Stimulated activated naive CD8-positive, alpha-beta T cell treated with anti-CD3 and anti-CD28 coated beads, Interleukin-15, amount 100 ng/mL, for 72 hours (primary cell): ENCODE data around the gene FAM20C.
A peak's percentile ranks its signal among the peaks of the same experiment; 100 is the strongest.
"Not testable (repeated sequence)": the region's sequence is repeated elsewhere in the genome, so short reads cannot be mapped to it uniquely, and the experiment has no call there.

Experiments used
- ATAC-seq: fragments of 150-1000 bp; cut with Tn5 transposase; 2 replicates; pipeline ENCODE4 v1.10.0; 2021; ENCODE audit warnings: mild to moderate bottlenecking, moderate library complexity
- DNase-seq, 2 donors: peaks; one replicate each; pipeline ENCODE4 v3.0.0; 2021 to 2022
- H3K27ac Mint-ChIP-seq, 2 donors: one replicate each; pipeline ENCODE4 v1.8.0; 2022; ENCODE audit warnings: mild to moderate bottlenecking in 2 of 2, mixed read lengths in 2 of 2, moderate library complexity in 2 of 2
- H3K27me3 Mint-ChIP-seq: one replicate; pipeline ENCODE4 v1.8.0; 2022; ENCODE audit warnings: mixed read lengths
- H3K4me1 Mint-ChIP-seq: one replicate; pipeline ENCODE4 v1.8.0; 2022; ENCODE audit warnings: mild to moderate bottlenecking, mixed read lengths
- H3K4me3 Mint-ChIP-seq, 2 donors: one replicate each; pipeline ENCODE4 v1.8.0; 2022; ENCODE audit warnings: mild to moderate bottlenecking in 2 of 2, mixed read lengths in 2 of 2, moderate library complexity in 1 of 2
- H3K9me3 Mint-ChIP-seq, 2 donors: one replicate each; pipeline ENCODE4 v1.8.0; 2022; ENCODE audit warnings: mixed read lengths in 2 of 2

Gene FAM20C

GRCh38 chr7:255721-256361 is 63.5 kb downstream of the FAM20C start:
- H3K27me3 Mint-ChIP-seq, result no peaks in the 10 kb centered on the region
- DNase-seq (no peak), ATAC-seq (no peak)
- H3K4me3 Mint-ChIP-seq, result no peak overlapping the region
- no peaks in the 10 kb centered on the region for H3K9me3 Mint-ChIP-seq
- no peak overlapping the region for H3K27ac Mint-ChIP-seq
- H3K4me1 Mint-ChIP-seq, result no peaks in the 10 kb centered on the region

GRCh38 chr7:256461-256940 is 64.1 kb downstream of the FAM20C start:
- no peaks in the 10 kb centered on the region for H3K27me3 Mint-ChIP-seq
- H3K9me3 Mint-ChIP-seq, result peaks cover 0 to 2% of the 10 kb centered on the region in 2 donors
- H3K4me1 Mint-ChIP-seq, result no peaks in the 10 kb centered on the region
- H3K27ac Mint-ChIP-seq, result no peak overlapping the region
- H3K4me3 Mint-ChIP-seq, result no peak overlapping the region
- DNase-seq, result no peak
- no peak for ATAC-seq

- no peak for ATAC-seq
- H3K4me3 Mint-ChIP-seq, result no peak overlapping the region
- H3K27ac Mint-ChIP-seq, result no peak overlapping the region
- H3K27me3 Mint-ChIP-seq, result no peaks in the 10 kb centered on the region
- DNase-seq, result no peak
- H3K4me1 Mint-ChIP-seq, result peaks cover 5% of the 10 kb centered on the region
- peaks cover 3 to 8% of the 10 kb centered on the region in 2 donors for H3K9me3 Mint-ChIP-seq
These were observed 64.7 kb downstream of the FAM20C start for GRCh38 chr7:256981-257646.

GRCh38 chr7:257647-257992 is 65.2 kb downstream of the FAM20C start:
- Mint-ChIP-seq H3K4me3 (no peak overlapping the region), H3K27me3 (no peaks in the 10 kb centered on the region), H3K27ac (no peak overlapping the region), H3K4me1 (peaks cover 9% of the 10 kb centered on the region), H3K9me3 (peaks cover 8 to 13% of the 10 kb centered on the region in 2 donors)
- DNase-seq (no peak), ATAC-seq (no peak)

- H3K4me3 Mint-ChIP-seq, result no peak overlapping the region
- no peaks in the 10 kb centered on the region for H3K27me3 Mint-ChIP-seq
- no peak overlapping the region for H3K27ac Mint-ChIP-seq
- DNase-seq (no peak), ATAC-seq (no peak)
- H3K4me1 Mint-ChIP-seq, result peaks cover 10% of the 10 kb centered on the region
- peaks cover 8 to 15% of the 10 kb centered on the region in 2 donors for H3K9me3 Mint-ChIP-seq
These were observed 66.3 kb downstream of the FAM20C start for GRCh38 chr7:258476-259190.

- no peak for DNase-seq
- no peaks in the 10 kb centered on the region for H3K27me3 Mint-ChIP-seq
- H3K27ac Mint-ChIP-seq, result no peak overlapping the region
- H3K9me3 Mint-ChIP-seq, result peaks cover 8 to 15% of the 10 kb centered on the region in 2 donors
- ATAC-seq, result peak; percentile 36
- no peak overlapping the region for H3K4me3 Mint-ChIP-seq
- H3K4me1 Mint-ChIP-seq, result peaks cover 16% of the 10 kb centered on the region
These were observed 66.8 kb downstream of the FAM20C start for GRCh38 chr7:259191-259505.

- H3K9me3 Mint-ChIP-seq, result peaks cover 8 to 15% of the 10 kb centered on the region in 2 donors
- no peaks in the 10 kb centered on the region for H3K27me3 Mint-ChIP-seq
- ATAC-seq (no peak), DNase-seq (no peak)
- H3K27ac Mint-ChIP-seq, result no peak overlapping the region
- no peak overlapping the region for H3K4me3 Mint-ChIP-seq
- H3K4me1 Mint-ChIP-seq, result peaks cover 16% of the 10 kb centered on the region
These were observed 67.5 kb downstream of the FAM20C start for GRCh38 chr7:259751-260405.

GRCh38 chr7:260441-261281 is 68.3 kb downstream of the FAM20C start:
- DNase-seq, result no peak
- H3K4me1 Mint-ChIP-seq, result peaks cover 16% of the 10 kb centered on the region

GRCh38 chr7:261341-262250 is 69.2 kb downstream of the FAM20C start:
- H3K4me1 Mint-ChIP-seq, result peaks cover 16% of the 10 kb centered on the region
- DNase-seq (no peak), ATAC-seq (no peak)
- H3K9me3 Mint-ChIP-seq, result peaks cover 8 to 15% of the 10 kb centered on the region in 2 donors
- H3K27ac Mint-ChIP-seq, result peak overlapping the region in 1 of 2 donors; percentile 16
- H3K4me3 Mint-ChIP-seq, result no peak overlapping the region
- no peaks in the 10 kb centered on the region for H3K27me3 Mint-ChIP-seq

More at GRCh38 chr7:260441-261281, 68.3 kb downstream of the FAM20C start:
- Mint-ChIP-seq H3K27ac (no peak overlapping the region), H3K9me3 (peaks cover 8 to 15% of the 10 kb centered on the region in 2 donors), H3K27me3 (no peaks in the 10 kb centered on the region), H3K4me3 (no peak overlapping the region)
- no peak for ATAC-seq

GRCh38 chr7:262251-262572 is 69.8 kb downstream of the FAM20C start:
- Mint-ChIP-seq H3K27ac (peak overlapping the region in 1 of 2 donors; percentile 16), H3K9me3 (peaks cover 8 to 15% of the 10 kb centered on the region in 2 donors), H3K4me1 (peaks cover 16% of the 10 kb centered on the region), H3K27me3 (no peaks in the 10 kb centered on the region), H3K4me3 (no peak overlapping the region)
- DNase-seq, result no peak
- ATAC-seq, result no peak

- Mint-ChIP-seq H3K9me3 (peaks cover 8 to 15% of the 10 kb centered on the region in 2 donors), H3K4me1 (peaks cover 16% of the 10 kb centered on the region), H3K4me3 (peak overlapping the region in 1 of 2 donors; percentile 22)
- ATAC-seq, H3K27me3 Mint-ChIP-seq, H3K27ac Mint-ChIP-seq: not testable (repeated sequence)
- peak; percentile 52 to 60 for DNase-seq
These were observed 70.4 kb downstream of the FAM20C start for GRCh38 chr7:262631-263311.

GRCh38 chr7:263483-264351 is 71.3 kb downstream of the FAM20C start:
- peak; percentile 39 for ATAC-seq
- H3K9me3 Mint-ChIP-seq, result peaks cover 8 to 15% of the 10 kb centered on the region in 2 donors
- peaks cover 16% of the 10 kb centered on the region for H3K4me1 Mint-ChIP-seq
- peak overlapping the region; percentile 72 to 76 for H3K4me3 Mint-ChIP-seq
- peak; percentile 92 to 98 for DNase-seq
- peak overlapping the region in 1 of 2 donors; percentile 11 for H3K27ac Mint-ChIP-seq
- not testable (repeated sequence) for H3K27me3 Mint-ChIP-seq

GRCh38 chr7:264541-265191 is 72.3 kb downstream of the FAM20C start:
- H3K27me3 Mint-ChIP-seq, result no peaks in the 10 kb centered on the region
- peaks cover 16% of the 10 kb centered on the region for H3K4me1 Mint-ChIP-seq
- peak overlapping the region in 1 of 2 donors; percentile 43 for H3K27ac Mint-ChIP-seq
- H3K4me3 Mint-ChIP-seq, result no peak overlapping the region
- no peak for DNase-seq
- H3K9me3 Mint-ChIP-seq, result peaks cover 8 to 15% of the 10 kb centered on the region in 2 donors
- no peak for ATAC-seq
